Suprapubic skin (tissue), 4 donors: ENCODE results near the gene TECPR2. TPM values are rescaled to one million over a fixed set of nuclear protein-coding genes. Genes with fewer than 3 reads are reported as not detected.
"Not testable (repeated sequence)": the region's sequence is repeated elsewhere in the genome, so short reads cannot be mapped to it uniquely, and the experiment has no call there.

Source experiments
- DNase-seq, 2 donors: peaks; one replicate each; pipeline ENCODE4 v3.0.0-alpha.2; 2019; ENCODE audit warnings: low spot score in 2 of 2
- H3K27ac ChIP-seq: fragments of 200-600 bp; sonication (generic); one replicate; pipeline ENCODE4 v1.5.1; 2019
- H3K27me3 ChIP-seq: fragments of 200-600 bp; sonication (generic); one replicate; pipeline ENCODE4 v1.5.1; 2019
- H3K36me3 ChIP-seq: fragments of 200-600 bp; sonication (generic); one replicate; pipeline ENCODE4 v1.5.1; 2019
- H3K4me1 ChIP-seq: fragments of 200-600 bp; sonication (generic); one replicate; pipeline ENCODE4 v1.5.1; 2019
- H3K4me3 ChIP-seq: fragments of 200-600 bp; sonication (generic); one replicate; pipeline ENCODE4 v1.5.1; 2019; ENCODE audit warnings: mild to moderate bottlenecking
- H3K9me3 ChIP-seq: fragments of 200-600 bp; sonication (generic); one replicate; pipeline ENCODE4 v1.5.1; 2019
- EP300 ChIP-seq: sonication (generic); formaldehyde crosslinking; IDR thresholded peaks from one replicate; pipeline ENCODE4 v1.6.1; 2017; ENCODE audit warnings: antibody characterized with exemption
- POLR2A ChIP-seq, 2 donors: fragments of 450-650 bp; IDR thresholded peaks; one replicate each; pipeline ENCODE4 v1.6.1; 2017; ENCODE audit warnings: antibody characterized with exemption in 2 of 2, mild to moderate bottlenecking in 2 of 2, moderate library complexity in 2 of 2
- POLR2AphosphoS5 ChIP-seq, 3 donors: sonication (generic); formaldehyde crosslinking; IDR thresholded peaks; one replicate each; pipeline ENCODE4 v1.6.1; 2017; ENCODE audit warnings: antibody characterized with exemption in 3 of 3
- WGBS: methylation state at CpG from one replicate; pipeline ENCODE4 v1.1.5; 2018; 5-methylcytosine and 5-hydroxymethylcytosine counted together
- total RNA-seq, 4 donors: library from RNA; depleted of rRNA; stranded (reverse); fragments of >200 nt; gene quantifications; one replicate each; pipeline ENCODE4 v1.1.0, GENCODE V29; 2016
- TF ChIP-seq, protein P1 (sequence below), 2 donors: fragments of 200-600 bp in 1 of 2; fragments of 450-650 bp in 1 of 2; sonication (generic) in 1 of 2; IDR thresholded peaks; one replicate each; pipeline ENCODE4 v1.5.1; 2016 to 2019; ENCODE audit warnings: antibody characterized with exemption in 2 of 2, mild to moderate bottlenecking in 1 of 2, moderate library complexity in 1 of 2

Gene TECPR2
- total RNA-seq, 4 donors from 2014 or later, result 12.1 to 22.6 (median 16.8) TPM

DNA sequence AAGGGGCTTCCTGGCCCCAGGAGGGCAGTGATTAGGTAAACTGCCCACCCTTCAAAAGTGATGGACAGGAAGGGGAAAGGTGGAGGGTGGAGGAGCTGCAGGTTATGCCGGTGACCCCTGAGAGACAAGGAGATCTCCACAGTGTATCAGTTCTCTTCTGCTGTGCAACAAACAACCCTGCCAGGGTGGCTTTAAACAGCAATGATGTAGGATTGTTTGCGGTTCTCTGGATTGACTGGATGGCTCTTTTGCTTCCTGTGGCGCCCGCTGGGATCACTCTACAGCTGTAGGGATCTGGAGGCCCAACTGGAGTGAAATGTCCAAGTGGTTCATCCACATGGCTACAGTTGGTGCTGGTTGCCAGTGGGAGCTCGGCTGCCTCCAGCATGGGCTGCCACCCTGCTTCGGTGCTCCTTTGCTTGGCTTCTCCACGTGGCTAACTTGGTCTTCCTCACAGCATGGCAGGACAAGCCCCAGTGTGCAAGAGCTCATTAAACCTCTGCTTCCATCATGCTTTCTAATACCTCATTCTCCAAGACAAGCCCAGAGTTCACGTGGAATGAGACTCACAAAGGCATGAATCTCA, 155.4 kb downstream of the TECPR2 start:
- Histone ChIP-seq H3K27ac (no peak overlapping the region), H3K4me3 (no peak overlapping the region), H3K4me1 (peaks cover 14% of the 10 kb centered on the region), H3K36me3 (no peaks in the 10 kb centered on the region), H3K9me3 (no peaks in the 10 kb centered on the region), H3K27me3 (no peaks in the 10 kb centered on the region)
- DNase-seq, result no peak
- TF ChIP-seq, protein P1, sequence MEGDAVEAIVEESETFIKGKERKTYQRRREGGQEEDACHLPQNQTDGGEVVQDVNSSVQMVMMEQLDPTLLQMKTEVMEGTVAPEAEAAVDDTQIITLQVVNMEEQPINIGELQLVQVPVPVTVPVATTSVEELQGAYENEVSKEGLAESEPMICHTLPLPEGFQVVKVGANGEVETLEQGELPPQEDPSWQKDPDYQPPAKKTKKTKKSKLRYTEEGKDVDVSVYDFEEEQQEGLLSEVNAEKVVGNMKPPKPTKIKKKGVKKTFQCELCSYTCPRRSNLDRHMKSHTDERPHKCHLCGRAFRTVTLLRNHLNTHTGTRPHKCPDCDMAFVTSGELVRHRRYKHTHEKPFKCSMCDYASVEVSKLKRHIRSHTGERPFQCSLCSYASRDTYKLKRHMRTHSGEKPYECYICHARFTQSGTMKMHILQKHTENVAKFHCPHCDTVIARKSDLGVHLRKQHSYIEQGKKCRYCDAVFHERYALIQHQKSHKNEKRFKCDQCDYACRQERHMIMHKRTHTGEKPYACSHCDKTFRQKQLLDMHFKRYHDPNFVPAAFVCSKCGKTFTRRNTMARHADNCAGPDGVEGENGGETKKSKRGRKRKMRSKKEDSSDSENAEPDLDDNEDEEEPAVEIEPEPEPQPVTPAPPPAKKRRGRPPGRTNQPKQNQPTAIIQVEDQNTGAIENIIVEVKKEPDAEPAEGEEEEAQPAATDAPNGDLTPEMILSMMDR (IDR thresholded peaks at IDR 0.05), result no peak
- no peak for TF ChIP-seq POLR2AphosphoS5 (IDR thresholded peaks at IDR 0.05)
- TF ChIP-seq EP300, result no peak
- TF ChIP-seq POLR2A (IDR thresholded peaks at IDR 0.05), result no peak
- WGBS, result 88% methylated on average over 8 of the region's 8 CpGs

DNA sequence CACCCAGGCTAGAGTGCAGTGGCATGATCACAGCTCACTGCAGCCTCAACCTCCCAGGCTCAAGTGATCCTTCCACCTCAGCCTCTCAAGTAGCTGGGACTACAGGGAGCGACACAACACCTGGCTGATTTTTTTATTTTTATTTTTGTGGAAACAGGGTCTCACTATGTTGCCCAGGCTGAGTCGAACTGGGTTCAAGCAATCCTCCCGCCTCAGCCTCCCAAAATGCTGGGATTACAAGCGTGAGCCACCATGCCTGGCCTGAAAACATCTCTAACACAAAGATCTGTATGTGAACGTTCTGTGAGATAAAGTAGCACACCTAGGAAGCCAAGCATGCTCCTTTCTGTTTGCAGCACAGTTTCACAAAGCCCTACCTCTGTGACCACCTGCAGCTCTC, 157.0 kb downstream of the TECPR2 start:
- H3K4me1 ChIP-seq, result peaks cover 29% of the 10 kb centered on the region
- H3K4me3 ChIP-seq, H3K27ac ChIP-seq, H3K36me3 ChIP-seq, H3K27me3 ChIP-seq, DNase-seq, H3K9me3 ChIP-seq: not testable (repeated sequence)
- 81% methylated on average over 5 of the region's 5 CpGs for whole genome bisulfite sequencing

DNA sequence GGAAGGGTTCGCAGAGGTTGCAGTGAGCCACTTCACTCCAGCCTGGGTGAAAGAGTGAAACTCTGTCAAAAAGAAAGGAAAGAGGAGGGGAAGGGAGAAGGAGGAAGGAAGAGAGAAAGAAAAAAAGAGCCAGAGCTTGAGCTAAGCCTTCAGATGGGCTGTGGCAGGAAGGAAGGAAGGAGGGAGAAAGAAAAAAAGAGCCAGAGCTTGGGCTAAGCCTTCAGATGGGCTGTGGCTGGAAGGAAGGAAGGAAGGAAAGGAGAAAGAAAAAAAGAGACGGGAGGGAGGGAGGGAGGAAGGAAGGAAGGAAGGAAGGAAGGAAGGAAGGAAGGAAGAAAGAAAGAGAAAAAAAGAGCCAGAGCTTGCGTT, 160.4 kb downstream of the TECPR2 start:
- DNase-seq, result no peak
- Histone ChIP-seq H3K36me3 (no peaks in the 10 kb centered on the region), H3K27me3 (no peaks in the 10 kb centered on the region), H3K4me3 (no peak overlapping the region), H3K4me1 (peaks cover 38% of the 10 kb centered on the region), H3K27ac (no peak overlapping the region), H3K9me3 (no peaks in the 10 kb centered on the region)
- WGBS, result 61% methylated on average over 3 of the region's 3 CpGs
- TF ChIP-seq POLR2A (IDR thresholded peaks at IDR 0.05) (no peak), EP300 (no peak), POLR2AphosphoS5 (IDR thresholded peaks at IDR 0.05) (no peak)
- TF ChIP-seq, protein P1 (IDR thresholded peaks at IDR 0.05), result no peak

DNA sequence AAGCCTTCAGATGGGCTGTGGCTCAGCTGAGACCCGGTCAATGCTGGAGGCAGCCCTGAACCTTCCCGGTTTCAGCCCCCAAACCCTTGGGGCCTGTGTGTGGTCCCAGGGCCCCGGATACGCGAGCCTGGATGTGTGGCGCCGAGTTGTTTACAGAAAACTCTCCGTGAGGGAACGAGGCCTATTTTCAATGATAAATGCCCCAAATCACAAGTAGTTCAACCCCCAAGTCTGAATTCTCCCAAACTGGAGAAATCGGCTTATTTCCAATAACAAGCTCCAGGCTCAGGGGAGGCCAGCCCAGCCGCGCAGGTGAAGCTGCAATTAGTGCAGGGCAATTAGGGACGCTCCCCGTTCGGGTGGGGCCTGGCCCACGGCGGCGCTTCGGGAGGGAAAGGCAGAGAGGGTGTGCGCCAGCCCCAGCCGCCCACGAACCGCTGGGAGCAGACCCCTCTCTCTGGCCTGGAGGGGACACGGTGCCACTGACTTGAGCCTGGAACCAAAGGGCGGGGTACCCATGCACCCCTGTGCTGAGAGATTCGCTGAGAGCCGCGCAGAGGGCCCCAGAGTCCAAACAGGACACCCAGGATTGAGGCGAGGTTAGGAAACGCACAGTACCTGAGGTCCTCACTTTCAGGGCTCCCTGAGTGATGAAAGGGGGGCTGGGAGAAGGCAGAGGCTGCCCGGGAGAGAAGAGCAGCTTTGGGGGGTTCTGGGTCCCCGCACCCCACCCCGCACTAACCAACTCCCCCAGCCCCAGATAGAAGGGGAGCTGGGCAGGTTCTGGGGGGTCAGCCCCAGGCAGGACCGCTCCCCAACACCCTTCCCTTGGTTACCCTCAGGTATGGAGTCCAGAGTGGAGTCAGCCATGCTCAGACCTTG, 161.1 kb downstream of the TECPR2 start:
- no peaks in the 10 kb centered on the region for H3K36me3 ChIP-seq
- no peaks in the 10 kb centered on the region for H3K9me3 ChIP-seq
- peak overlapping the region; percentile 87 for H3K27ac ChIP-seq
- 50% methylated on average over 20 of the region's 34 CpGs for WGBS
- peak overlapping the region; percentile 60 for H3K4me3 ChIP-seq
- TF ChIP-seq, protein P1 (IDR thresholded peaks at IDR 0.05), result no peak
- TF ChIP-seq POLR2AphosphoS5 (IDR thresholded peaks at IDR 0.05), result no peak
- no peak for TF ChIP-seq POLR2A (IDR thresholded peaks at IDR 0.05)
- no peak for TF ChIP-seq EP300
- H3K4me1 ChIP-seq, result peaks cover 41% of the 10 kb centered on the region
- DNase-seq, result no peak
- no peaks in the 10 kb centered on the region for H3K27me3 ChIP-seq

DNA sequence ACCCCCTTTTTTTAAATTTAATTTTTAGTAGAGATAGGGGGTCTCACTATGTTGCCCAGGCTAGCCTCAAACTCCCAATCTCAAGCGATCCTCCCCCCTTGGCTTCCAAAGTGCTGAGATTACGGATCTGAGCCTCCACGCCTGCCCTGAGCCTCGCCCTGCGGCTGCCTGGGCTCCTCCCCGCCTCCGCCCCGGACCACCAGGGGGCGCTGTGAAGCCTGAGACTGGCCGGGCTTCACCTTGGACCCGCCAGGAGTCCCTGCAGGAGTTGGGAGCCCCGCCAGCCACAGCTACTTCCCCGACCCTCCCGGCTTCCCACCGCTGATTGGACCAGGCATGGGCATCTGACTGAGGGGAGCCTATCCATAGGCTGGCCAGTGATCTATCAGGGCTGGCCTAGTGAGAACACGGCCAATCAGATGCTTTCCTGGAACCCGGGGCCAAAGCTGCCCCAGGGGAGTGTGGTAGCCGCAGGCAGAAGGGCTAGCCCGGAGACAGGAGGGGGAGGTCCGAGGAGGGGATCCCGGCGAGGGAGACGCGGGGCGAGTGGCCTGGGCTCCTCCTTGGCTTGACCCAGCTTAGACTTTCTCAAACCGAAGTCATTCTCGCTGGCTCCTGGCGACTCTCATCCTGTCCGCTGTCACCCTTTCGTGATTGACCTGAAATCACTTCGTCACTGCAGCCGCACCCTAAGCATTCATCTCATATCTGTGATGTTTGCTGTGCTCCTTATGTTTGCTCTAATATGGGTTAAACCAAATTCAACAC, 161.9 kb downstream of the TECPR2 start:
- peak; percentile 99 for DNase-seq
- peaks cover 41% of the 10 kb centered on the region for H3K4me1 ChIP-seq
- H3K9me3 ChIP-seq, result no peaks in the 10 kb centered on the region
- peak overlapping the region; percentile 60 for H3K4me3 ChIP-seq
- H3K36me3 ChIP-seq, result no peaks in the 10 kb centered on the region
- TF ChIP-seq POLR2A (IDR thresholded peaks at IDR 0.05), result peak in 1 of 2 donors; percentile 8
- TF ChIP-seq, protein P1 (IDR thresholded peaks at IDR 0.05), result peak; percentile 98
- peak in 1 of 3 donors; percentile 54 for TF ChIP-seq POLR2AphosphoS5 (IDR thresholded peaks at IDR 0.05)
- no peak for TF ChIP-seq EP300
- no peaks in the 10 kb centered on the region for H3K27me3 ChIP-seq
- WGBS, result 0% methylated on average over 9 of the region's 32 CpGs
- peak overlapping the region; percentile 87 for H3K27ac ChIP-seq
